ENCODE data around the gene HARS2.
"Not testable (repeated sequence)": the region's sequence is repeated elsewhere in the genome, so short reads cannot be mapped to it uniquely, and the experiment has no call there.

Gene HARS2

GRCh38 chr5:140690941-140691924, at the start of gene HARS2, which contains the start of gene HARS1:
TSS of gene HARS2 (plus strand) at chr5:140691455. CDS start at chr5:140691649, 194 bp downstream.
TSS of gene HARS1 (minus strand) at chr5:140691370. CDS start at chr5:140691304, 66 bp downstream.
- peak; percentile 91 for DNase-seq

GRCh38 chr5:140641716-140642115, 49.5 kb upstream of the HARS2 start:
- DNase-seq = no peak

- DNase-seq = no peak
Measured at GRCh38 chr5:140642718-140643117, 48.5 kb upstream of the HARS2 start.

GRCh38 chr5:140647042-140647419, 44.2 kb upstream of the HARS2 start:
- no peak for DNase-seq

- DNase-seq = no peak
Measured at GRCh38 chr5:140658870-140659269, 32.4 kb upstream of the HARS2 start.

- DNase-seq = not testable (repeated sequence)
Measured at GRCh38 chr5:140660371-140660770, 30.9 kb upstream of the HARS2 start.

GRCh38 chr5:140664030-140664358, 27.3 kb upstream of the HARS2 start:
- no peak for DNase-seq

- DNase-seq = peak; percentile 97
Measured at GRCh38 chr5:140664359-140665119, 26.7 kb upstream of the HARS2 start, which contains the start of gene WDR55. TSS of gene WDR55 (plus strand) at chr5:140664904. CDS start at chr5:140664913, 9 bp downstream.

GRCh38 chr5:140671035-140671434, 20.2 kb upstream of the HARS2 start:
- DNase-seq = not testable (repeated sequence)

- DNase-seq = no peak
Measured at GRCh38 chr5:140671472-140672125, 19.7 kb upstream of the HARS2 start.

- DNase-seq = no peak
Measured at GRCh38 chr5:140672455-140673186, 18.6 kb upstream of the HARS2 start.

GRCh38 chr5:140673187-140673976, 17.9 kb upstream of the HARS2 start, which contains the start of gene DND1:
TSS of gene DND1 (minus strand) at chr5:140673576. CDS start at chr5:140673542, 34 bp downstream.
- no peak for DNase-seq

- no peak for DNase-seq
Measured at GRCh38 chr5:140674211-140674610, 17.0 kb upstream of the HARS2 start.

GRCh38 chr5:140674629-140675028, 16.6 kb upstream of the HARS2 start:
- no peak for DNase-seq

GRCh38 chr5:140677947-140678346, 13.3 kb upstream of the HARS2 start:
- DNase-seq = no peak

- no peak for DNase-seq
Measured at GRCh38 chr5:140678993-140679392, 12.3 kb upstream of the HARS2 start.

- no peak for DNase-seq
Measured at GRCh38 chr5:140690376-140690932, 801 bp upstream of the HARS2 start.

GRCh38 chr5:140694276-140694675, 3.0 kb downstream of the HARS2 start:
- no peak for DNase-seq

- no peak for DNase-seq
Measured at GRCh38 chr5:140696891-140697492, 5.7 kb downstream of the HARS2 start.
